ENCODE data around the gene SDC3. TPM values are rescaled to one million over a fixed set of nuclear protein-coding genes. Genes with fewer than 3 reads are reported as not detected.

Gene SDC3
- polyA plus RNA-seq, 3 donors: 0.05 to 1.2 (median 0.12) TPM

DNA sequence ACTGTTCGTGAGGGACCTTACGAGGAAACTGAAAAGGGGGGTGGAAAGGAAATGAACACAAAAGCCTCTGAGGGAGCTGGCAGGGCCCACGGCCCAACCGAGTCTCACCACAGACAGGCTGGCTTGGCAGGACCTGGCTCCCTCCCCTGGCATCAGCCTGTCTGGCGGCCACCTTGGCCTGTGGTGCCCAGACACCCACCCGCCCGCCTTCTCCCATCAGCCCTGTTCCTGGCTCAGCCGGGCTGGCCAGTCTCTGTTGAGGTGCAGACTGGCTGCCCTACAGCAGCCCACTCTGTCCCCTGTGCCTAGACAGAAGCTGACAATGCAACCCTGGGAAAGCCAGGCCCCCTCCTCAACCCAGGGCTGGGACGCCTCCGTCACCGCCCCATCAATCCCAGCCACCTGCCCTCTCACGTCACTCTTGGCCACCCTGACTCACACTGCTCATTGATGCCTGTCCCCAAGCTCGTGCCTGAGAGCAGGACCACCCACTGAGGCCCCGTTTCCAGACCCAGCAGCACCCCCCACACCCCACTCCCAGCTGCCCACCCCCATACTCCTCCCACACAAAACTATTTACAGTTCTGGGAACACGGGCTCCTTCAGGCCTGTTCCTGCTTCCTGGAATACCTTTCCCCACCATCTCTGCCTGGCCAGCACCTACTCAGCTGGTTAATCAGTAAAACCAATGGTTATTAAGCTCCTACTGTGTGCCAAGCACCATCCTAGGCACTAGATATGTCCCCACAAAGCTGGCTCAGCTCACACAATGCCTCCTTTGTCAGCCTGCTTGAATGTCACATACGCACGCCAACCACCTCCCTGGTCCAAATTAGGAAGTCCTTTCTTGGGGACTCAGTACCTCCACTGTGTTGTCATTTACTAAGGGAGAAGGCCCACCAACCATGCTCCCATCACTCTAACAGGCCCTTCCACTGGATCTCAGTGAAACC, 22.7 kb downstream of the SDC3 start:
- no peaks in the 10 kb centered on the region for H3K36me3 Mint-ChIP-seq
- no peak for DNase-seq
- Histone ChIP-seq H3K36me3 (replicated peaks in 1 of 2; ENCODE audit: control insufficient read depth in 1 of 2, insufficient read depth in 2 of 2, low read length in 2 of 2) (no peaks in the 10 kb centered on the region), H3K4me1 (ENCODE audit: control insufficient read depth in 1 of 2, insufficient read depth in 2 of 2, low read length in 2 of 2) (no peaks in the 10 kb centered on the region), H3K9ac (ENCODE audit: insufficient read depth, low read length, poor library complexity, severe bottlenecking) (no peak overlapping the region), H3K79me2 (ENCODE audit: insufficient read depth, low read length) (no peaks in the 10 kb centered on the region), H3K27ac (ENCODE audit: low read depth in 1 of 2, low read length in 2 of 2) (no peak overlapping the region), H4K20me1 (ENCODE audit: insufficient read depth, low read length) (no peaks in the 10 kb centered on the region), H2AFZ (ENCODE audit: insufficient read depth, low read depth, low read length, poor library complexity, severe bottlenecking) (no peak overlapping the region), H3K4me2 (replicated peaks; ENCODE audit: extremely low read depth, low read length, poor library complexity, severe bottlenecking) (no peak overlapping the region), H3K9me3 (replicated peaks in 1 of 2; ENCODE audit: control insufficient read depth in 1 of 2, insufficient read depth in 1 of 2, low read length in 2 of 2) (no peaks in the 10 kb centered on the region), H3K27me3 (ENCODE audit: control insufficient read depth in 2 of 2, insufficient read depth in 2 of 2, low read length in 2 of 2) (peaks cover 0 to 65% of the 10 kb centered on the region in 2 donors), H3K4me3 (replicated peaks in 1 of 3; ENCODE audit: low read depth in 2 of 3, low read length in 3 of 3) (no peak overlapping the region)
- H3K4me3 Mint-ChIP-seq: no peak overlapping the region
- WGBS (ENCODE audit: insufficient coverage): 48% methylated on average over 17 of the region's 17 CpGs
- H3K27me3 Mint-ChIP-seq (ENCODE audit: low read depth in 3 of 3): peaks cover 49 to 78% (median 53%) of the 10 kb centered on the region in 3 donors
- peaks cover 0 to 10% (median 0%) of the 10 kb centered on the region in 7 donors for H3K9me3 Mint-ChIP-seq
- peaks cover 2% of the 10 kb centered on the region for H3K4me1 Mint-ChIP-seq
- TF ChIP-seq, protein P1, sequence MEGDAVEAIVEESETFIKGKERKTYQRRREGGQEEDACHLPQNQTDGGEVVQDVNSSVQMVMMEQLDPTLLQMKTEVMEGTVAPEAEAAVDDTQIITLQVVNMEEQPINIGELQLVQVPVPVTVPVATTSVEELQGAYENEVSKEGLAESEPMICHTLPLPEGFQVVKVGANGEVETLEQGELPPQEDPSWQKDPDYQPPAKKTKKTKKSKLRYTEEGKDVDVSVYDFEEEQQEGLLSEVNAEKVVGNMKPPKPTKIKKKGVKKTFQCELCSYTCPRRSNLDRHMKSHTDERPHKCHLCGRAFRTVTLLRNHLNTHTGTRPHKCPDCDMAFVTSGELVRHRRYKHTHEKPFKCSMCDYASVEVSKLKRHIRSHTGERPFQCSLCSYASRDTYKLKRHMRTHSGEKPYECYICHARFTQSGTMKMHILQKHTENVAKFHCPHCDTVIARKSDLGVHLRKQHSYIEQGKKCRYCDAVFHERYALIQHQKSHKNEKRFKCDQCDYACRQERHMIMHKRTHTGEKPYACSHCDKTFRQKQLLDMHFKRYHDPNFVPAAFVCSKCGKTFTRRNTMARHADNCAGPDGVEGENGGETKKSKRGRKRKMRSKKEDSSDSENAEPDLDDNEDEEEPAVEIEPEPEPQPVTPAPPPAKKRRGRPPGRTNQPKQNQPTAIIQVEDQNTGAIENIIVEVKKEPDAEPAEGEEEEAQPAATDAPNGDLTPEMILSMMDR (IDR thresholded peaks at IDR 0.05): no peak
- intact Hi-C loops (cut with micrococcal nuclease): no loop called here
- peak overlapping the region in 1 of 7 donors; percentile 36 for H3K27ac Mint-ChIP-seq

DNA sequence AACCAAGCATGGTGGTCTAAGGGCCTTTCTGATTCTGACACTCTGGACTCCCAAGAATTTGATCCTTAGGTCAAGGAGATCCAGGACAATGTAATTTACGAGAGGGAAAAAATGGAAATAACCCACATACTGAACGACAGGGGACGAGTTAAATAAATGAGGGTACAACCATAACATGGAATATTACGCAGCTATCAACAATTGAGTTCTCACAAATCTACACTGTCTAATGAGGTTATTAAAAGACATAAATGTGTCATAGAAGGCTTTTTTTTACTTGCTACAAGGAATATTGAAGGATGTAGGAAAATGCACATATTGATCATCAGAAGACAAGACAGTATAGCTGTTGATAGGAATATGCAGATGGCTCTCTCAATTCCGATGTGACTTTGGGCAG, 23.8 kb downstream of the SDC3 start:
- peaks cover 0 to 7% (median 0%) of the 10 kb centered on the region in 7 donors for H3K9me3 Mint-ChIP-seq
- DNase-seq: no peak
- Histone ChIP-seq H4K20me1 (ENCODE audit: insufficient read depth, low read length) (no peaks in the 10 kb centered on the region), H3K9me3 (replicated peaks in 1 of 2; ENCODE audit: control insufficient read depth in 1 of 2, insufficient read depth in 1 of 2, low read length in 2 of 2) (no peaks in the 10 kb centered on the region), H3K4me1 (ENCODE audit: control insufficient read depth in 1 of 2, insufficient read depth in 2 of 2, low read length in 2 of 2) (no peaks in the 10 kb centered on the region), H3K27ac (ENCODE audit: low read depth in 1 of 2, low read length in 2 of 2) (no peak overlapping the region), H3K4me2 (replicated peaks; ENCODE audit: extremely low read depth, low read length, poor library complexity, severe bottlenecking) (no peak overlapping the region), H3K79me2 (ENCODE audit: insufficient read depth, low read length) (no peaks in the 10 kb centered on the region), H3K9ac (ENCODE audit: insufficient read depth, low read length, poor library complexity, severe bottlenecking) (no peak overlapping the region), H3K36me3 (replicated peaks in 1 of 2; ENCODE audit: control insufficient read depth in 1 of 2, insufficient read depth in 2 of 2, low read length in 2 of 2) (no peaks in the 10 kb centered on the region), H2AFZ (ENCODE audit: insufficient read depth, low read depth, low read length, poor library complexity, severe bottlenecking) (no peak overlapping the region), H3K27me3 (ENCODE audit: control insufficient read depth in 2 of 2, insufficient read depth in 2 of 2, low read length in 2 of 2) (peaks cover 0 to 68% of the 10 kb centered on the region in 2 donors), H3K4me3 (replicated peaks in 1 of 3; ENCODE audit: low read depth in 2 of 3, low read length in 3 of 3) (no peak overlapping the region)
- H3K27me3 Mint-ChIP-seq (ENCODE audit: low read depth in 3 of 3): peaks cover 47 to 76% (median 56%) of the 10 kb centered on the region in 3 donors
- no peaks in the 10 kb centered on the region for H3K36me3 Mint-ChIP-seq
- H3K4me3 Mint-ChIP-seq: peak overlapping the region in 1 of 2 donors; percentile 36
- no peak overlapping the region for H3K27ac Mint-ChIP-seq
- H3K4me1 Mint-ChIP-seq: peaks cover 2% of the 10 kb centered on the region
- TF ChIP-seq, protein P1 (IDR thresholded peaks at IDR 0.05): no peak
- WGBS (ENCODE audit: insufficient coverage): no CpG with 5 or more reads among the region's 5 CpGs
- intact Hi-C loops (cut with micrococcal nuclease): no loop called here

All from CD14-positive monocyte (primary cell).